ENCODE results near the gene TSPAN13.
A peak's percentile ranks its signal among the peaks of the same experiment; 100 is the strongest.

TSPAN13 gene

GRCh38 chr7:16753102-16753931, at the start of gene TSPAN13:
TSS of gene TSPAN13 (plus strand) at chr7:16753755. CDS start at chr7:16753968, 213 bp downstream.
- DNase-seq (ENCODE audit: low spot score) = peak; percentile 32

GRCh38 chr7:16708511-16708910, 45.0 kb upstream of the TSPAN13 start:
- DNase-seq (ENCODE audit: low spot score) = no peak

GRCh38 chr7:16708980-16709379, 44.6 kb upstream of the TSPAN13 start:
- DNase-seq (ENCODE audit: low spot score) = no peak

GRCh38 chr7:16710651-16711050, 42.9 kb upstream of the TSPAN13 start:
- DNase-seq (ENCODE audit: low spot score) = no peak

- DNase-seq (ENCODE audit: low spot score) = no peak
These were observed 41.8 kb upstream of the TSPAN13 start for GRCh38 chr7:16711730-16712129.

- no peak for DNase-seq (ENCODE audit: low spot score)
These were observed 40.6 kb upstream of the TSPAN13 start for GRCh38 chr7:16712916-16713315.

- no peak for DNase-seq (ENCODE audit: low spot score)
These were observed 37.6 kb upstream of the TSPAN13 start for GRCh38 chr7:16715928-16716327.

- DNase-seq (ENCODE audit: low spot score) = no peak
These were observed 35.4 kb upstream of the TSPAN13 start for GRCh38 chr7:16718111-16718656.

- DNase-seq (ENCODE audit: low spot score) = no peak
These were observed 33.9 kb upstream of the TSPAN13 start for GRCh38 chr7:16719699-16720098.

GRCh38 chr7:16721541-16721940, 32.0 kb upstream of the TSPAN13 start:
- DNase-seq (ENCODE audit: low spot score) = no peak

GRCh38 chr7:16724344-16724743, 29.2 kb upstream of the TSPAN13 start:
- no peak for DNase-seq (ENCODE audit: low spot score)

GRCh38 chr7:16726189-16726588, 27.4 kb upstream of the TSPAN13 start:
- DNase-seq (ENCODE audit: low spot score) = no peak

- no peak for DNase-seq (ENCODE audit: low spot score)
These were observed 25.8 kb upstream of the TSPAN13 start for GRCh38 chr7:16727736-16728135.

- no peak for DNase-seq (ENCODE audit: low spot score)
These were observed 24.7 kb upstream of the TSPAN13 start for GRCh38 chr7:16728811-16729210.

- no peak for DNase-seq (ENCODE audit: low spot score)
These were observed 24.0 kb upstream of the TSPAN13 start for GRCh38 chr7:16729541-16729940.

GRCh38 chr7:16730937-16731336, 22.6 kb upstream of the TSPAN13 start:
- DNase-seq (ENCODE audit: low spot score) = no peak

- DNase-seq (ENCODE audit: low spot score) = no peak
These were observed 20.7 kb upstream of the TSPAN13 start for GRCh38 chr7:16732828-16733227.

- no peak for DNase-seq (ENCODE audit: low spot score)
These were observed 19.3 kb upstream of the TSPAN13 start for GRCh38 chr7:16734148-16734726.

- no peak for DNase-seq (ENCODE audit: low spot score)
These were observed 18.5 kb upstream of the TSPAN13 start for GRCh38 chr7:16735020-16735419.

GRCh38 chr7:16738011-16738688, 15.4 kb upstream of the TSPAN13 start:
- no peak for DNase-seq (ENCODE audit: low spot score)

GRCh38 chr7:16739863-16740622, 13.5 kb upstream of the TSPAN13 start:
- no peak for DNase-seq (ENCODE audit: low spot score)

GRCh38 chr7:16740623-16740953, 13.0 kb upstream of the TSPAN13 start:
- DNase-seq (ENCODE audit: low spot score) = no peak
